Upper lobe of left lung (tissue), 4 donors: ENCODE data around the gene HS6ST2.

ENCODE experiments used
- EP300 ChIP-seq, 4 donors: sonication (generic); formaldehyde crosslinking; IDR thresholded peaks; one replicate each; pipeline ENCODE4 v1.5.1; 2017; ENCODE audit warnings: antibody characterized with exemption in 4 of 4, control low read depth in 2 of 4
- TF ChIP-seq, protein P1 (sequence below), 6 experiments: fragments of 450-650 bp in 4 of 6; fragments of 200-600 bp in 2 of 6; sonication (generic) in 2 of 6; IDR thresholded peaks; one replicate each; pipeline ENCODE4 v1.5.1; 2016 to 2019; ENCODE audit warnings: antibody characterized with exemption in 6 of 6

DNA sequence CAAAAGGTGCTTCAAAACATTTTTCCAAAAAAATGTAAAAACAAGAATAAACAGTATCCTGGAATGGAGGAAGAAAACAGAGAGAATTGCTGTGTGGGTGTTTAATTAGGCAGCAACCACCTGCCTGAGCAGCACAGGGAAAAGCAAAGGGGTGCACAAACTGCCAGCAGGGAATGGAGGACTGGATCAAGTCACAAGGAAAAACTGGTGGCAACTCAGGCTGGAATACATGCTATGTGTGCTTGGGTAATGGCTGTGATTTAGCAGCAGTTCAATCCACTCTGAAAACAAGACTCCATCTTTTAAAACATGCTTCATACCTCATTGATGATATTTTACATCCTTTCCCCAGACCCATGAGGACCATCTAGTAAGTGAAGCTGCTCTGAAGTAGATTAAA, 179.5 kb downstream of the HS6ST2 start:
- TF ChIP-seq, protein P1, sequence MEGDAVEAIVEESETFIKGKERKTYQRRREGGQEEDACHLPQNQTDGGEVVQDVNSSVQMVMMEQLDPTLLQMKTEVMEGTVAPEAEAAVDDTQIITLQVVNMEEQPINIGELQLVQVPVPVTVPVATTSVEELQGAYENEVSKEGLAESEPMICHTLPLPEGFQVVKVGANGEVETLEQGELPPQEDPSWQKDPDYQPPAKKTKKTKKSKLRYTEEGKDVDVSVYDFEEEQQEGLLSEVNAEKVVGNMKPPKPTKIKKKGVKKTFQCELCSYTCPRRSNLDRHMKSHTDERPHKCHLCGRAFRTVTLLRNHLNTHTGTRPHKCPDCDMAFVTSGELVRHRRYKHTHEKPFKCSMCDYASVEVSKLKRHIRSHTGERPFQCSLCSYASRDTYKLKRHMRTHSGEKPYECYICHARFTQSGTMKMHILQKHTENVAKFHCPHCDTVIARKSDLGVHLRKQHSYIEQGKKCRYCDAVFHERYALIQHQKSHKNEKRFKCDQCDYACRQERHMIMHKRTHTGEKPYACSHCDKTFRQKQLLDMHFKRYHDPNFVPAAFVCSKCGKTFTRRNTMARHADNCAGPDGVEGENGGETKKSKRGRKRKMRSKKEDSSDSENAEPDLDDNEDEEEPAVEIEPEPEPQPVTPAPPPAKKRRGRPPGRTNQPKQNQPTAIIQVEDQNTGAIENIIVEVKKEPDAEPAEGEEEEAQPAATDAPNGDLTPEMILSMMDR (IDR thresholded peaks at IDR 0.05): no peak
- no peak for TF ChIP-seq EP300 (IDR thresholded peaks at IDR 0.05)
